ENCODE measurements around the gene ZMIZ1.

Gene ZMIZ1

DNA sequence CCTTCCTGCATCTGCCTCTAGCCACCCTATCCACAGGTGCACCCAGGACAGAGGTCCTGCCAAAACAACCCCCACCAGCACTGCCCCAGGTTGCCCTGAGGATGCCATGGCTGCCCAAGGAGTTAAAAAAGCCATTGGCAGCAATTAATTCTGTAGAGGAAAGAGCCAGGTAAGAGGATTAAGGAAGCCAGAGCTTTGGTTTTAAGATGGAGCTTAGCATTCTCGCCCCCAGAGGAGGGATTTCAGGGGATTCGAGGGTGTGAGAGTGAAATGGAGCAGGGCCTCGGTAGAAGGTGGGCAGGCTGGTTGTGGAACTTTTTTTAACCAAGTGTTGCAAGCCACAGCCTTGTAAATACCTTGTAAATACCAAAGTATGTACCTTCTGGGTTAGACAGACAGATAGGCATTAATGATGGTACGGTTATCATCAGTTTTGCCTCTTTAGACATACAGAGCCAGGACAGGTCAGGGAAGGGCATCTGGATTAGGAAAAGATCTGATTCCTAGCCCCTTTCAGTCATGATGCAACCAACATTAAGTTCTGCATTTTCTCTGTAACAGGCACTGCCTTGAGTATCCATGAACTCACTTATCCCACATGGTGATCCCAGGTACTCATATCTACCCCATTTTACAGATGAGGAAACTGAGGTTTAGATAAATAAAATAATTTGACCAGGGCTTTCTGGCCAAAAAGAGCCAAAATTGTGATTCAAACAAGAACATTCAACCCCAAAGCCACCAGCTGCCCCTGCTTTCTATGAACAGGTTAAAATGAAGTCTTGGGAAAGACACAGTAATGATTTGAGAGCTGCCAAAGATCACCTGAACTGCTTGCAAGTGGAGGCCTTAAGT is 157.9 kb downstream of the ZMIZ1 start:
- H3K9ac ChIP-seq (ENCODE audit: low read depth, low read length), result no peak overlapping the region
- H3K27ac ChIP-seq (ENCODE audit: low read depth, low read length), result no peak overlapping the region
- no peaks in the 10 kb centered on the region for H3K27me3 ChIP-seq (ENCODE audit: control insufficient read depth, insufficient read depth, low read length)
- H3K4me1 ChIP-seq (ENCODE audit: control insufficient read depth, insufficient read depth, low read length), result peaks cover 39% of the 10 kb centered on the region
- H3K4me3 ChIP-seq (ENCODE audit: low read depth, low read length), result no peak overlapping the region
- H3K9me3 ChIP-seq (ENCODE audit: control insufficient read depth, insufficient read depth, low read length), result no peaks in the 10 kb centered on the region
- H3K36me3 ChIP-seq (ENCODE audit: control insufficient read depth, insufficient read depth, low read length), result peaks cover 7% of the 10 kb centered on the region

DNA sequence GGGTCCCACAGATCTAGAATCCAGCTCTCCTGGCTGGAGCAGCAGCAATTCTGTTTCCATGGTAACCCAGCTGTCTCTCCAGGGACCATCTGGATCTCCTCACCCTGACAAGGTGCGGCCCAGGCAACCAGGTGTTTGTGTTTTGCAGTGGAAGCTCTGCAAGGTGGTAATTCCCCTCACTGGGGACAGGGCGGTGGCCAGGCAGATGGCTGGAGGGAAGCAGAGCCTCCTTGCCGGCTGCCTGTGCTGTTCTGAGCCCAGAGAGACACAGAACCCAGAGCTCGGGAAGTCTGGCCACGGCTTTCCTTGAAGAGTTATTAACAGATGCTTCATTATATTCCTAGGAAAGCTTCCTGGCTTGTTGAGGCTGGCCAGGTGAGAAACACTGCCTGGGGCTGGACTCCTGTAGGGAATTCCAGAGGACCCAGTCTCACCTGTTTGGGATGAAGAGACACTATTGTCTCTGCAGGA is 160.3 kb downstream of the ZMIZ1 start:
- H3K27me3 ChIP-seq (ENCODE audit: control insufficient read depth, insufficient read depth, low read length), result peaks cover 2% of the 10 kb centered on the region
- peaks cover 5% of the 10 kb centered on the region; the same call in 1 of the 2 replicates for H3K36me3 ChIP-seq (ENCODE audit: control insufficient read depth, insufficient read depth, low read length)
- peaks cover 22% of the 10 kb centered on the region for H3K4me1 ChIP-seq (ENCODE audit: control insufficient read depth, insufficient read depth, low read length)
- no peak overlapping the region for H3K9ac ChIP-seq (ENCODE audit: low read depth, low read length)
- H3K27ac ChIP-seq (ENCODE audit: low read depth, low read length), result peak overlapping the region; percentile 9
- H3K4me3 ChIP-seq (ENCODE audit: low read depth, low read length), result no peak overlapping the region
- H3K9me3 ChIP-seq (ENCODE audit: control insufficient read depth, insufficient read depth, low read length), result no peaks in the 10 kb centered on the region

DNA sequence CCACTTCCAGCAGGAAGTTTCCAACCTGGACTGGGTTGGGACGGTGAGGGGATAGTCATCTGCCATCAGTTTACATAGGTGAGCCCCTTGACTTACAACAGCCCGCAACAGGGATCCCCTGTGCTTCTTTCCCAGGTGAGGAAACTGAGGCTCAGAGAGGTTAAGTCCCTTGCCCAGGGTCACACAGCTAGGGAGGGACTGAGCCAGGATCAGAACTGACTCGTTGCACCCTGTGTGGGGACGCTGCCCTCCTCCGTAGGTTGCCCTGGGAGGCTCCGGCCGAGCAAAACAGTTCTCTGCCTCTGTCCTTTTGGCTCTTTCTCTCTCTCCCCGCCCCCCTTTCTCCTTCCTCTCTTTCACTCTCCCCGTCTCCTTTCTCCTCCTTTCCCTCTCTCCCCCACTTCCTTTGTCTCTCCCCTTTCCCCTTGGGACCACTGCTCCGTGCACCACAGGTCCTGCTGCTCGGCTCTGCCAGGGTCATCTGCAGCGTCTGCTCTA is 161.1 kb downstream of the ZMIZ1 start:
- H3K9me3 ChIP-seq (ENCODE audit: control insufficient read depth, insufficient read depth, low read length), result no peaks in the 10 kb centered on the region
- peaks cover 9% of the 10 kb centered on the region for H3K27me3 ChIP-seq (ENCODE audit: control insufficient read depth, insufficient read depth, low read length)
- H3K36me3 ChIP-seq (ENCODE audit: control insufficient read depth, insufficient read depth, low read length), result peaks cover 5% of the 10 kb centered on the region; the same call in 1 of the 2 replicates
- H3K4me3 ChIP-seq (ENCODE audit: low read depth, low read length), result no peak overlapping the region
- peak overlapping the region; percentile 67 for H3K27ac ChIP-seq (ENCODE audit: low read depth, low read length)
- peaks cover 21% of the 10 kb centered on the region for H3K4me1 ChIP-seq (ENCODE audit: control insufficient read depth, insufficient read depth, low read length)
- 0 out of 2 replicates have a peak overlapping the region, but pooled peaks have one; percentile 14 for H3K9ac ChIP-seq (ENCODE audit: low read depth, low read length)

DNA sequence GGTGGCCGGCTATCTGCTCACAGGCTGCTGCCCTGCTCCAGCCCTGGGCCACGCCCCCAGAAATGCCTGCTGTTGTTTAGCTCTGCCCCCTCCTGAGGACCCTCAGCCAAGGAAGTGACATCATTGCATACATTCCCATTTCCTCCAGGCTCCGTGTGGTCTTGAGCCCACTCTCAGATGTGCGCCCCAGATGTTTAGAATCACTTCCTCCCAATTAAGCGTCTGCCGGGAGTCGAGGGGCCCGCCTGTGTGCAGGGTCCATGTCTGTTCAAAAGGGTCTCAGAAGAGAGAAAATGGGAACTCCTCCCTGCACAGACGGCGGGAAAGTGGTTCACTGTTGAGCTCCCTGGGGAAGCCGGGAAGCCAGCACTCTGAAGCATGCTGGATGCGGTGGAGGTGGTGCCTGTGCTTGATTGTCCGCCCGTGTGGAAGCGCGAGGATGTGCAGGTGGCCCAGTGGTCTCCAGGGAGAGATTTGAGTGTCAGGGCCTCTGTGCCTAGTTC is 161.6 kb downstream of the ZMIZ1 start:
- H3K27me3 ChIP-seq (ENCODE audit: control insufficient read depth, insufficient read depth, low read length), result peaks cover 14% of the 10 kb centered on the region
- peaks cover 21% of the 10 kb centered on the region for H3K4me1 ChIP-seq (ENCODE audit: control insufficient read depth, insufficient read depth, low read length)
- H3K9ac ChIP-seq (ENCODE audit: low read depth, low read length), result no peak overlapping the region; the same call in 1 of the 2 replicates
- H3K27ac ChIP-seq (ENCODE audit: low read depth, low read length), result peak overlapping the region; percentile 67
- no peak overlapping the region for H3K4me3 ChIP-seq (ENCODE audit: low read depth, low read length)
- no peaks in the 10 kb centered on the region for H3K9me3 ChIP-seq (ENCODE audit: control insufficient read depth, insufficient read depth, low read length)
- peaks cover 5% of the 10 kb centered on the region; the same call in 1 of the 2 replicates for H3K36me3 ChIP-seq (ENCODE audit: control insufficient read depth, insufficient read depth, low read length)

- H3K27me3 ChIP-seq (ENCODE audit: control insufficient read depth, insufficient read depth, low read length), result peaks cover 19% of the 10 kb centered on the region
- peaks cover 23% of the 10 kb centered on the region for H3K4me1 ChIP-seq (ENCODE audit: control insufficient read depth, insufficient read depth, low read length)
- H3K9ac ChIP-seq (ENCODE audit: low read depth, low read length), result no peak overlapping the region
- peaks cover 5% of the 10 kb centered on the region; the same call in 1 of the 2 replicates for H3K36me3 ChIP-seq (ENCODE audit: control insufficient read depth, insufficient read depth, low read length)
- peak overlapping the region; percentile 67 for H3K27ac ChIP-seq (ENCODE audit: low read depth, low read length)
- no peaks in the 10 kb centered on the region for H3K9me3 ChIP-seq (ENCODE audit: control insufficient read depth, insufficient read depth, low read length)
- H3K4me3 ChIP-seq (ENCODE audit: low read depth, low read length), result no peak overlapping the region
Observed at GRCh38 chr10:79230850-79231249, 162.1 kb downstream of the ZMIZ1 start.

DNA sequence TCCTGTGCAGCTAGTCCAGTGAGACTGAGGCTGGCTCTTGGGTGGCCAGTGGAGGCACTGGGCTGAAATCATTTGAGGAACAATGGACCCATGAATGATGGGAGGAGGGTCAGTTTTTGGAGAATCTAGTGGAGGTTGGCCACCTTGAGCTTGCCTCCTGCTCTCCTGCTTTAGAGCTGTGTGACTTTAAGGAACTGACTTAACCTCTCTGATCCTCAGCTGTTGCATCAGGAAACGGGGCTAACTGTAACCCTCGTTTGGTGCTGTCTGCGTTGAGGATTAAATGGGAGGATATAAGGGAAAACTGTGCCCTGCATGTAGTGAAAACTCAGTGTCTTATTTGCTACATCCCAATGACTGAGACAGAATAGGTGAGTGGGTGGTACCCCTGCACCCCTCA is 163.1 kb downstream of the ZMIZ1 start:
- Histone ChIP-seq H3K4me1 (ENCODE audit: control insufficient read depth, insufficient read depth, low read length) (peaks cover 34% of the 10 kb centered on the region), H3K27me3 (ENCODE audit: control insufficient read depth, insufficient read depth, low read length) (peaks cover 30% of the 10 kb centered on the region), H3K4me3 (ENCODE audit: low read depth, low read length) (no peak overlapping the region), H3K9me3 (ENCODE audit: control insufficient read depth, insufficient read depth, low read length) (no peaks in the 10 kb centered on the region), H3K36me3 (ENCODE audit: control insufficient read depth, insufficient read depth, low read length) (peaks cover 2% of the 10 kb centered on the region; the same call in 1 of the 2 replicates), H3K27ac (ENCODE audit: low read depth, low read length) (no peak overlapping the region), H3K9ac (ENCODE audit: low read depth, low read length) (no peak overlapping the region)

DNA sequence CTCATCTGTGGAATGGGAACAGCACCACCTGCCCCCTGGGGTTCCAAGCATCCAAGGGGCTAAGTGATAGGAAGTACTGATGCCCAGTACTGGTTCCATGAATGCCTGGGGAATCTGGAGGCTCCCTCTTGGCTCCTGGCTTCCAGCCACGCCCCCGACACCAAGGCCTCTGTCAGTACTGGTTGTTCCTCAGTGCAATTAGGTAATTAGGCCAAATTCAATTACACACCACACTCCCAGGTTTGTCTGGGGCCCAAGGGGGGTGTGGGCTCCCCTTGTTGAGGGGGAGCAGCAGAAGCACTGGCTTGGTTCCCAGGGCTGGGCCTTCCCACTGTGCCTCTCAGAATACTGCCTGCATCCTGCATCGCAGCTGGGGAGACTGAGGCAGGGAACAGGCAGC is 164.1 kb downstream of the ZMIZ1 start:
- no peak overlapping the region for H3K27ac ChIP-seq (ENCODE audit: low read depth, low read length)
- H3K36me3 ChIP-seq (ENCODE audit: control insufficient read depth, insufficient read depth, low read length), result peaks cover 2% of the 10 kb centered on the region; the same call in 1 of the 2 replicates
- peaks cover 43% of the 10 kb centered on the region for H3K4me1 ChIP-seq (ENCODE audit: control insufficient read depth, insufficient read depth, low read length)
- no peak overlapping the region for H3K9ac ChIP-seq (ENCODE audit: low read depth, low read length)
- H3K9me3 ChIP-seq (ENCODE audit: control insufficient read depth, insufficient read depth, low read length), result no peaks in the 10 kb centered on the region
- H3K4me3 ChIP-seq (ENCODE audit: low read depth, low read length), result no peak overlapping the region
- H3K27me3 ChIP-seq (ENCODE audit: control insufficient read depth, insufficient read depth, low read length), result peaks cover 39% of the 10 kb centered on the region

DNA sequence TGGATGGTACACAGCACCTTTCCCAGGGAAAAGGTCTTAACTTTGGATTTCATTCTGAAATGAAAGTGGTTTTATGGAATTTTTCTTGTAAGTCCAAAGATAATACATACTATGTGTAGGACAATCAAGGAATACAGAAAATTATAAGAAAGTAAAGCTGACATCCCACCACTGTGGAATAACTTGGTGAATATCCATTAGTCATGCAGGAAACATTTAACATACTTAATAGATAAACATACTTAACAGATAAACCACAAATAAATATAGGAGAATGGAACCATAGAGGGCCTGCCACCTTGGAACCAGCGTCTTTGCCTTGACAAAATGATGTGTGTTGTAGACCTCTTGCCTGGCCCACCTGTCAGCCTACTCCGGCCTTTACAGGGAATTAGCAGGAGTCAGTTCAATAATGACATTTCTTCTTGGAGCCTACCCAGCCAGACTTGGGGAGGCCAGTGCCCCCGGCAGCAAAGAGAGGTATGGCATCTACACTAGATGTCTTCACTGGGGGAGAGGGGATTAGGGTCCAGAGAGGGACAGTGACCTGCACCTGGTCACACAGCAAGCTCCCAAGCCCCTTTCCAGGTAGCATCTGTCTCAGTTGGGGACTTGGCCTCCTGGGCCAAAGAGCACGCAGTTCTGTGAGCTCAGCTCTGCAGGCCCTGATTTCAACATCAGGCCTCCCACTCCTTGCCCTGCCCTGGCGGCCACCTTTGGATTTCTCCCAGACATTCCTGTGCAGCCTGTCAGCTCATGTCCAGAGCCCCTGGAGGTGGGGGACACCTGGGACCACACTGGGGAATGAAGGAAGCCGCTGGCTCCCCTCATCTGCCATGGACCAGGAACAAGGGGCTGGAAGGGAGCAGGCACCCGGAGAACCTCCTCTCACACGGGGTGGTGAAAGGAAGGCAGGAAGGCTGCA is 165.9 kb downstream of the ZMIZ1 start:
- no peaks in the 10 kb centered on the region for H3K9me3 ChIP-seq (ENCODE audit: control insufficient read depth, insufficient read depth, low read length)
- peaks cover 2% of the 10 kb centered on the region; the same call in 1 of the 2 replicates for H3K36me3 ChIP-seq (ENCODE audit: control insufficient read depth, insufficient read depth, low read length)
- no peak overlapping the region for H3K4me3 ChIP-seq (ENCODE audit: low read depth, low read length)
- H3K27ac ChIP-seq (ENCODE audit: low read depth, low read length), result no peak overlapping the region
- H3K4me1 ChIP-seq (ENCODE audit: control insufficient read depth, insufficient read depth, low read length), result peaks cover 48% of the 10 kb centered on the region
- H3K9ac ChIP-seq (ENCODE audit: low read depth, low read length), result no peak overlapping the region
- H3K27me3 ChIP-seq (ENCODE audit: control insufficient read depth, insufficient read depth, low read length), result peaks cover 56% of the 10 kb centered on the region

DNA sequence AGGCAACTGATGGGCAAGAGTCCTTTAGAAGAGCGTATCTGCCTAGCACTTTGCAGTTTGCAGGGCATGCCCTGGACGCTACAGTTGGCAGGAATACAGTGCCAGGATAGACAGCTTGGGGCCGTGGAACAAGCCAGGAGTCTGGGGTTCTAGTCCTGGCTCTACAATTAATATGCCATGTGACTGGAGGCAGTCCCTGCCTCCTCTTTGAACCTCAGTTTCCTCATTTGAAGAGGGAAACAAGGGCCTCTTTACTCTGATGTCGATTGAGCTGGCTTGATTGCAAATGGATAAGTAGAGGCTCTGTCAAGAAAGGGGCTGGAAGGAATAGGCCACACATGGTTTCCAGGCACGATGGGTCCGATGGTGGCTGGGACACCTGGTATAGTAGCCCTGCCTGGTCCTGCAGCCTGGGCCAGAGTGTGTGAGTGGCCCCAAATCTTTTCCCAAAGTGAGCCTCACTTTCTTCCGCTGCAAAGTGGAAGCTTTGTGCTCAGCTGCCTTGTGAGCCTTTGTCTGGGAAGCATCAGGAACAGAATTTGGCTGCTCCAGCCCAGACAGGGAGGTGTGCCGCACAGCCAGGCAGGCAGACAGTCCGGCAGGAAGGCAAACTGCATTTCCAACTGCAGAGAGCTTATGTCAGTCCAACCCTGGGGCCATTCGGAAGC is 167.1 kb downstream of the ZMIZ1 start:
- Histone ChIP-seq H3K27ac (ENCODE audit: low read depth, low read length) (peak overlapping the region; percentile 57), H3K27me3 (ENCODE audit: control insufficient read depth, insufficient read depth, low read length) (peaks cover 60% of the 10 kb centered on the region), H3K4me1 (ENCODE audit: control insufficient read depth, insufficient read depth, low read length) (peaks cover 47% of the 10 kb centered on the region), H3K4me3 (ENCODE audit: low read depth, low read length) (no peak overlapping the region), H3K36me3 (ENCODE audit: control insufficient read depth, insufficient read depth, low read length) (peaks cover 2% of the 10 kb centered on the region; the same call in 1 of the 2 replicates), H3K9ac (ENCODE audit: low read depth, low read length) (no peak overlapping the region; the same call in 1 of the 2 replicates), H3K9me3 (ENCODE audit: control insufficient read depth, insufficient read depth, low read length) (no peaks in the 10 kb centered on the region)

DNA sequence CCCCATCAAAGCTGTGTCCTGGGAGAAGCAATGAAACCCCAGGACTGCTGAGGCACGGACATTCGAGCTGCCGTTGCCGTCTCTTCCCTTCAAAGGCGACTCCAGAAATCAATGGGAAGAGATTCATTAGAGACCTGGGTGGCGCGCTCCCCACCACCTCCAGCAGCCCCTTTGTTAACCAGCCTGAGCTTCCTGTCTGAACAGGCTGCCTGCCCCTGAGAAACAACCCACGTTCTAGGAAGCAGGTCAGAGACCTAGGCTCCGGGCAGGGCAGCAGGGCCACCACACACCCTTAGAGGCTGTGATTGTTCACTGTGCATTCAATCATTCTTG is 167.6 kb downstream of the ZMIZ1 start:
- Histone ChIP-seq H3K36me3 (ENCODE audit: control insufficient read depth, insufficient read depth, low read length) (peaks cover 2% of the 10 kb centered on the region; the same call in 1 of the 2 replicates), H3K4me3 (ENCODE audit: low read depth, low read length) (no peak overlapping the region), H3K4me1 (ENCODE audit: control insufficient read depth, insufficient read depth, low read length) (peaks cover 52% of the 10 kb centered on the region), H3K9ac (ENCODE audit: low read depth, low read length) (no peak overlapping the region; the same call in 1 of the 2 replicates), H3K27me3 (ENCODE audit: control insufficient read depth, insufficient read depth, low read length) (peaks cover 65% of the 10 kb centered on the region), H3K9me3 (ENCODE audit: control insufficient read depth, insufficient read depth, low read length) (no peaks in the 10 kb centered on the region), H3K27ac (ENCODE audit: low read depth, low read length) (peak overlapping the region; percentile 57)

All from HUES48 (cell line).